Stimulated activated CD4-positive, alpha-beta T cell treated with anti-CD3 and anti-CD28 coated beads, Interleukin-1b, Interleukin-23, amount 100 ng/mL, for 4 hours (primary cell): Measurements from ENCODE around the gene NUDT16L1.
A peak's percentile ranks its signal among the peaks of the same experiment; 100 is the strongest.
"Not testable (repeated sequence)": the region's sequence is repeated elsewhere in the genome, so short reads cannot be mapped to it uniquely, and the experiment has no call there.

ENCODE experiments used
- DNase-seq, 2 donors: peaks; one replicate each; pipeline ENCODE4 v3.0.0-alpha.2; 2020; ENCODE audit warnings: low read depth in 2 of 2

The NUDT16L1 gene

DNA sequence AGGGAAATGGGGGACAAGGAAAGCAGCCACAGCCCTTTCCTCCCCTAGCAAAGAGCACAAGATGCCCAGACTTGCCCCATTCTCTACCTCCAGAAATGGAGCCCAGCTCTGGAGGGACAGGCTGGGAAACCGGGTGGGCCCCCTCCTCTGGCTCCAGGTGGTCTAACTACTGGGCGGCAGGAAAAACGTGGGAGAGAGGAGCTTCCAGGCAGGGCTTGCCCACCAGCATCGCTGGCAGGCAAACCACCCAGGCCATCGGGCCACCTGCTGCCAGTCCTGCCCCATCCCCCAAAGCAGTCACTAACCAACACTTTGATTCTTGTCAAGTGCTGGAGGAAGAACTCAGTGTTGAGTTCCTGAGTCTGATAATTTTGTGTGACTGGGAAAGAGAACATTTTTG, 25.1 kb downstream of the NUDT16L1 start:
- DNase-seq: no peak

DNA sequence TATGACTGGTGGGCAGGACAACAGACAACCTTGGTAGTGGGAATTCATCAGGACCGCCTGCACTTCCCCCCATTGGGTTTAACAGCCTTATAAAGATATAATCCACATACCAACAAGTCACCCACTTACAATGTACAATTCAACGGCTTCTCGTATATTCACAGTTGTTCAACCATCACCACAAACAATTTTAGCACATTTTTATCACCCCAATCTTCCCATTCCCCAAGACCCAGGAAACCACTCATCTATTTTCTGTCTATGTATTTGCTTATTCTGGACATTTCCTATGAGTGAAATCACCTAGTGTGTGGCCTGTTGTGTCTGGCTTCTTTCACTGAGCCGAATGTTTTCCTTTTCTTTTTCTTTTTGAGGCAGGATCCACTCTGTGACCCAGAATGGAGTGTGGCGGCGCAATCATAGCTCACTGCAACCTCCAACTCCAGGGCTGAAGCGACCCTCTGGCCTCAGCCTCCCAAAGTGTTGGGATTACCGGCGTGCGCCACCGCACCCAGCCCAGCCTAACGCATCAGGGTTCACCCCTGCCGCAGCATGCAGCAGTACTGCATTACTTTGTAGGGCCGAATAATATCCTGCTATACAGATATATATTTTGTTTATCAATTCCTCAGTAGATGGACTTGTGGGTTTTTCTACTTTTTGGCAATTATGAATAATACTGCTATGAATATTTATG, 29.9 kb downstream of the NUDT16L1 start:
- no peak for DNase-seq

DNA sequence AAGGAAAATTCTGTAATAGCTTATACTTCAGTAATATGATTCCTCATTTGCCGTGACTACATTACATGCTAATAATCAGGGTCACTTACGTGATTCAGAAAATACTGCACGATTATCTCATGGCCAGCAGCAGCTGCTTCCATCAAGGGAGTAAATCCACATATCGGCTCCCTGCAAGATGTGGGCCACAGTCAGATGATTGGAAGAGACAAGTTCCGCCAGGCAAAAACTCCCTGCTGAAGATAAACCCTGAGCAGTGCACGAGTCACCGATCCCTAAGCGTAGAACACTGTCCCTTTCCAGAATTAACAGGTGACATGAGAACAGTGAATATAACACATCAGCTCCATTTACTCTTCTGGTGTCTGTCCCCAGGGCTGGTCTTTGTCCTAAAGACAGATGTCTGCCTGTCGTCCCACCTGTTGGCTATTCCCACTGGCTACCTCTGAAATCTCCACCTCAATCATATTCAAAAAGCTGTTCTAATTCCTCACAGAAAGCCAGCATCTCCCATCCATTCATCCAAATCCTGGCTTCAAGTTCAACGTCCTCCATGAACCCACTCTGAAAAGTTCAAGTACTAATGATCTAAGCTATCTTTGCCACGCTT, 31.4 kb downstream of the NUDT16L1 start:
- DNase-seq: no peak

DNA sequence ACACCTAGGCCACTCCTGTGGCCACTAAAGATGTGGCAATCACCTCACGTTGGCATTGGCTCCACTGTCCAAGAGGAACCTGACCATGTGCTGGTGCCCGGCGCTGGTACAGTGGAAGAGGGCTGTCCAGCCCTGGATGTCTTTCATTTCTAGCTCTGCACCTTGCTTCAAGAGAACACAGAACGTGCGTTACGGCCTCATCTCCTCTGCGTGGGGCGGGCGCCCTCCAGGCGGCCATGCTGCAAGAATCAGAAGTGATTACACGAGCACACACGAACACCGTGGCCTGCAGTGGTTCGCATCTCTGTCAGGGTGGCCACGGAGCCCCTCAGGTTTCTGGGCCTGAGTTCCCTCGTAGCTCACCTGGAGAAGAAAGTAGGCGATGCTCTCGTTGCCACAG, 33.3 kb downstream of the NUDT16L1 start:
- DNase-seq: no peak

DNA sequence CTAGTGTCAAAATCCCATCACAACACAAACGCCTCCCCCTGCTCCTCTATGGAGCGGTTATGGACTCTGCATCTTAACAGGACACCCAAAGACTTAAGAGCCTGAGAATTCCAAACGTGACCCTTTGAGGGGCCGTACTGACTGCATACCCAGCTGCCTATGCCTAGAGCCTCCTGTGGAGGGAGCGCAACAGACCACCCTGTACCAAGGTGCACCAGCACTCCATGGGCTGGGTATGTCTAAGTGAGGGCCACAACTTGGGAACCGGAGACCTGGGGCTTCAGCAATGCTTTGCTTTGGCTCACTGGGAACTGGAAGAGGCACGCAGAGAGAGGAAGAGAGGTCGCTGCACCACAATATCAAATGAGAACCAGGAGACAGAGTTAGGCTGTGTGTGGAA, 35.3 kb downstream of the NUDT16L1 start:
- no peak for DNase-seq

DNA sequence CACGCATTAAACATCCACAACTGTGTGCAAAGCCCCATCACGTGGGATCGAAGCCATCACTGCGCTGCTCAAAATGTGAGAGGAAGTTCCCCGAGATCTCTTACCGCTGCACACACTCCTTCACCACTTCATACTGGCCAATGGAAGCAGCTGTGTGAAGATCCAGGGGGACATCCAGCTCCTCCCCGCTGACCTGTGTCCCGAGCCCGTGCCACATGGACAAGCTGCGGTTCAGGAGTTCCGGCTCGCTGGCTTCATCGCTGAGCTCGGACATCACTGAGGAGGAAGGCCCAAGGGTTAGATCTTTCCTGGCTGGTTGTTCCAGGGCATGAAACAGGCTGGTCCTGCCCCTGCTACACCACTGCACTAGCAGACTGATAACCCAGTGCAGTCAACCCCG, 36.5 kb downstream of the NUDT16L1 start:
- DNase-seq: no peak

DNA sequence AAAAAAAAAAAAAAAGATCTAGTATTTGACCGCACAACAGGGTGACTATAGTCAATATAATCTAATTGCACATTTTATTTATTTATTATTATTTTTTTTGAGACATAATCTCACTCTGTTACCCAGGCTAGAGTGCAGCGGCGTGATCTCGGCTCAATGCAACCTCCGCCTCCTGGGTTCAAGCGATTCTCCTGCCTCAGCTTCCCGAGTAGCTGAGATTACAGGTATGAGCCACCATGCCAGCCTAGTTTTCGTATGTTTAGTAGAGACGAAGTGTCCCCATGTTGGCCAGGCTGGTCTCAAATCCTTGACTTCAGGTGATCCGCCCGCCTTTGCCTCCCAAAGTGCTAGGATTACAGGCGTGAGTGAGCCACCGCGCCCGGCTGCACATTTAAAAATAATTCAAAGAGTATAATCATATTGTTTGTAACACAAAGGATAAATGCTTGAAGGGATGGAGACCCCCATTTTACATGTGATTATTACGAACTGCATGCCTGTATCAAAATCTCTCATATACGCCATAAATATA, 39.9 kb downstream of the NUDT16L1 start:
- no peak for DNase-seq

DNA sequence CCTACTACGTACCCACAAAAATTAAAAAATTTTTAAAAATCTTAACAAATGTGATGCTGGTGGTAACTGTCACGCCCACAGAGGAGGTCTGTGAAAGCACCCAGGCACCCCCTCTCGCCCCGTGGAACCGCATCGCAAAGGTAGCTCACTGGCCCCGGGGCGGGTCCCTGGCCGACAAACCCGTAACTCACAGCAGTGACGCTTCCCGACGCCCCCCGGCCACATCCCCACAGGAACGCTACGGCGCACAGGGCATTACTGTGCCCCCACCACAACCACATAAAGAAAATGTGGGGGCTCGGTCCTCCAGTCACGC, 40.3 kb downstream of the NUDT16L1 start:
- peak; percentile 18 to 31 for DNase-seq

DNA sequence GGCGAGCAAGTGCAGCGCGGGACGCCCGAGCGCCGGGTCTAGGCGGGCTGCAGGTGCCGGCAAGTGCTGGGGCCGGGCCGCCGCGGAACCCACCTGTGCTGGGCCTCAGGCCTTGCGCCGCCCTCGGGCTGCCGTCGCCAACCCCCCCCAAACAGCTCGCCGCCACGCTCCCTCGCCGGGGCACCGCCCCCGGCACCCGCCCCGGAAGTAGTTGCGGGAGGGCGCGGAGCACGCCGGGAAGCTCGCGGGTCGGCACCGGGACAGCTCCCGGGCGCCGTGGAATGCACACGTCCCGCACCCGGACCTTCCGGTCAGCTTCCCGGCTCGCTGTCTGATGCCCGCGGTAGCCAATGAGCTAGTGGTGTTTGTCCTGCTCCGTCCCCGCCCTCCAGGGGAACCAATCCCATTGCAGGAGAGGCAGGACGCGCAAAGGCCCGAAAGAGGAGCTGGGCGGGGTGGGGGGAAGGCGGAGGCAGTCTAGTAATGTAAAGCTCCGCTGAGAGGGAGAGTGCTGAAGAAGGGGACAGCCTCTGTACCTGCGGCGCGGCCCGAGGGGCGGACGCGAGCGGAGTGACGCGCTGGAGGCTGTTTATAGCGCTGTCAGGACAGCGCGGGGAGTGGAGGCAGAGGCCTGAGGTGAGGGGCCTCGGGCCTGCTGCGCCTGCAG, 40.8 kb downstream of the NUDT16L1 start, which contains the start of the genes ANKS3 and DNAAF8:
ANKS3 (minus strand) TSS at position 209 of the 667 bp plus-strand sequence. CDS start 4,122 bp downstream, outside the sequence.
DNAAF8 (plus strand) TSS at position 475 of the 667 bp plus-strand sequence. CDS start 1,978 bp downstream, outside the sequence.
- peak; percentile 64 to 77 for DNase-seq

DNA sequence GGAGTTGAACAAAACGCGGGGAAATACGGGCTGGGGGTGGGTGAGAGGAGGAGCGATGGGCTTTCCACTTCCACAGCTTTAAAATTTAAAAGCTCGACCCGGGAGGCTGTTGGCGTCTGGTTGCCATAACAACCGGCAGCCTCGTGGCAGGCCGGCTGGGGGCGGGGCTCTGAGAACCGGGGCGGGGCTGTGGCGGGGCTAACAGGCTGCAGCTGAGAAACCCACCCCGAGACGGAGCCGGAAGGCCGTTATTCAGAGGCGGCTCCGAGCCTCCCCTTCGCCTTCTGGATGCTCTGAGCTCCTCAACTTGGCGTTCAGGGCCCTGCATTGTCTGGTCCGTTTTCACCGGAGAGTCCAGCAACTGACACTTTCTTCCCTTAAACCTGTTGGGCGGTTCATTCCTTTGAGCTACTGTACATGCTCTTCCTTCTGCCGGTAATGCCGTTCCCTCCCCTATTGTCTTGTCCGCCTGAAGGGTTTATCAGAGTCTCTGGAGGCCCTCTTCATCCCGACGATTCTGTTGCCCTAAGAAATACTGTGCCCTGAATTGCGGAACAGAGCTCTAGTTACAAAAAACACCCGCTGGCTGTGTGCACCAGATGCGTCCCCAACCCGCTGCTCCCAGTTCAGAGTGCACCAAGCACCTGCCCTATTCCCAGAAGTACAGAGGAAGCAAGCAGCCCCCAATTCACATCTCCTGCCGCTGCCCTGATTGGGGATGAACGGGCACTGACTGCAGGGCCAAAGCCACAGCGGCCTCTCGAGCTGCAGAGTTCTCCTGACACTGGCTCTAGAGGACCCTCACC, 41.6 kb downstream of the NUDT16L1 start:
- peak; percentile 93 to 96 for DNase-seq

DNA sequence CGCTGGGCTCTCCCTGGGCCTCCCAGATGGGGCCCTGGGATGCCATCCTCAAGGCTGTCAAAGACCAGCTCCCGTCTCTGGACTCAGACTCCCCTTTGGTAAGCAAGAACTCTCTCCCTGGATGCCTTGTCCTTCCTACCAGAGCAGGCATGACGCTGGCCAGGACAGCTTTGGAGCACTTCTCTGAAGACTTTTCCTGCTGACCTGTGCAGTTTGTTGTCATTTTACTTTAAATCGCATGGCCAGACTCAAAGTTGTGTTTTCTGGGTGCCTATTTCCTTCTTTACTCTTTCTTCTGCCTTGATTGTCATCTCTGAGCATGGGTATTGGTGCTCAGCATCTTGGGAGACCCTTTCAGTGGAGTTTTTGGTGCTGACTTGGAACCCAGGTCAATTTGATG, 43.2 kb downstream of the NUDT16L1 start:
- DNase-seq: no peak

DNA sequence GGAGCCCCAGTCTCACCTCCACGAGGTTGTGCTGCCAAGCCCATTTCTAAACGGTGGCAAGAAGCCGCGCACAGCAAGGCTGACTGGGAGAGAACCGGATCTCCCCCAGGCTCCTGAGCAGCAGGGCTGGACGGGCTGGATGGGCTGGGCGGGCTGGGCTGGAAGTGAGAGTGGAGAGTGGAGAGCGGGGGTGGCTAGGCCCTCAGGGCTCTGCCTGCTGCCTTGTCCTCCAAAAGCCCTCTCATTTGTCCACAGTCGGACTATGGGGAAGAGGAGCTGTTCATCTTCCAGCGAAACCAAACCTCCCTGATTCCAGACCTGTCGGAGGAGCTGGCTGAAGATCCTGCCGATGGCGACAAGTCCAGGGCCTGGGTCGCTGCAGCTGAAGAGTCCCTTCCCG, 44.2 kb downstream of the NUDT16L1 start:
- no peak for DNase-seq

DNA sequence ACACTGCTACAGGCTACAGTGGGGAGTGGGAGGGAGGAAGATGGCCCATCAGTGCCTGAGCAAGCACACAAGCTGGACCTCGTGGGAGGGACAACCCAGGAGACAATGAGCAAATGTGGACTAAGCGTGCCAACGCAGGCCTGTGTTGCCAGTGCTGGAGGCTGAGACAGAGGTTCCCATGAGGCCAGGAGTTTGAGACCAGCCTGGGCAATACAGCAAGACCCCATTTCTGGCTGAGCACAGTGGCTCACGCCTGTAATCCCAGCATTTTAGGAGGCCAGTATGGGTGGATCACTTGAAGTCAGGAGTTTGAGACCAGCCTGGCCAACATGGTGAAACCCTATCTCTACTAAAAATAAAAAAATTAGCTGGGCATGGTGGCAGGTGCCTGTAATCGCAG, 45.0 kb downstream of the NUDT16L1 start:
- not testable (repeated sequence) for DNase-seq

DNA sequence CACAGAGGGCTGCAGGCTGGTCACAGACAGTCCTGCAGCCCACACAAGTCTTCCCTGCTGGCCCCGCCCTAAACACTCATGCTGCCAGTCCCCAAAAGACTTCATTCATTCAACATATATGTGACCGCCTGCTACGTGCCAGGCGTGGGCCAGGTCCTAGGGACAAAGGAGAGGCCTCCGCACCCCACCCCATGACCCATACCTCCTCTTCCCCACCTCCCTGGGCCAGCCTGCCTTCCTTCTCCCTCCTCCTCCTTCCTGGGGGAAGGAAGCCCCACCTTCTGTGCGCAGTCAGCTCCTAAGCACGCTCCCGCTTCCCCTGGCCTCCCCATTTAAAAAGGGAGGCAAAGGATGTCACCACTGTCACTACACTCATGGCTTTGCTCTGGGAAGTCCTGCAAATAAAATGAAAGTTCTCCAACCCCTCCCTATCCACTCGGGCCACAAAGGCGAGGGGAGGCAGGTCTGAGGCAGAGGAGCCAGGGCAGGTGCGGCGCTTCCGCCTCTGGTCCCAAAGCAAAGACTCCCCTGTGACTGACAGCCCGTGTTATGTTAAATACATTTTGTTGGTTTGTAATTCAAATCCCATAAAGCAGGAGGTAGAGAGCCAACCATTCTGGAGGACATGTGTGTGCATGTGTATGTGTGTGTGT, 50.0 kb downstream of the NUDT16L1 start:
- no peak for DNase-seq

DNA sequence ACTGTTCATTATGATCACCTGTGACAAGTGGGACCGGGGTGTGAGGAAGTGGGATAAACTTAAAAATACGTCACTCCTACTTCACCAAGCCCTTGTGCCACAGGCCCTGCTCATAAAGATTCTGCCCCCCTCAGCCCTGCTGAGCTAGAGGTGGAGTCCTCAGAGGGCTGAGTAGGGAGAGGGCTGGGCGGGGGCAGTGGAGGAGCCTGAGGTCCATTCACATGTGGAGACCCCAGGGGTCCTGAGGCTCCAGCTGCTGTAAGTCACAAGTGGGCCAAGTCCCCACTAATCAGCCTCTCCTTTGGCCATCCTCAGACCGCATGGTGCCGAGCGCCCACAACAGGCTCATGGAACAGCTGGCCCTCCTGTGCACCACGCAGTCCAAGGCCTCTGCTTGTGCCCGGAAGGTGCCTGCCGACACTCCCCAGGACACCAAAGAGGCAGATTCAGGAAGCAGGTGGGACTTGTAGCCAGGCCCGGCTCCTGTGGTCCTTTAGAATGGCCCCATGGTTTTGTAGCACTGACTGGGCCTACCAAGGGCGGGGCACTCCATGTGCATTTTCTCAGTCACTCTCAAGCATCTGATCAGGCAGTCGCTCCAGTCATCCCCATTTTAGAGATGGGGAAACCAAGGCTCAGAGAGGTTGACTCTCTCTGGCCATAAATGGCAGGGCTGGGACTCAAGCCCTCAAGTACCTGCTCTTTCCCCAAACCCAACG, 51.4 kb downstream of the NUDT16L1 start:
- DNase-seq: no peak

DNA sequence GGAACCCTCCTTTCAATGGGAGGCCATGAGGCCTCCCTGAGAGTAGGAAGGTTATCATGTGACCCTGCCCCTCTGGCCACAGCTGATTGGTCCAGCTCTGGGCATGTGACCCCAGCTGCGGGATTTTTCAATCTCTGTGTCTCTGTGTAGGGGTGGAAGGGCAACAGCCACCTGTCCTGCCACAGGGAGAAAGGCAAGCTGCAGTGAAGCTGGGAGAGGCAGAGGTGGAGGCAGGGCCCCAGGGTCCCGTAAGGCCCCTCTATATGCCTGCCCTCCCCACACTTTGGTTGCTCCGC, 51.9 kb downstream of the NUDT16L1 start:
- no peak for DNase-seq
